Measurements from ENCODE around the gene DPYD.

DPYD gene

DNA sequence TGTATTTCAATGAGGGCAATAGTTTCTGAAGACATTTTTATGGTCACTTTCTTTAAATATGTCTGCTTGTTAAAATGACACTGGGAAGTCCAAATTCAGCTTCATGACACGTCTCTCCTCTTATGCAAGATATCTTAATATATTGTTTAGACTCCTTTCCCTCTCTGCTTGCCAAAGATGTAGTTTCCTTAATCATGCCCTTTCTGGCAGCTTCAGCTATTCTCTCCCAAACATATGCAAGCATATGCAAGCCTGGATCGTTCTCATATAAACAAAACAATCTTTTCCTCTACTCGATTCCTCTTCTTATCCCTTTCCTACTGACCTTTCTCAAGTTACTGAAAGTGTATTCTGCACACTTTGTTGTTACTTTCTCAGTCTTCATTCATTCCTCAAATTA lies 827.1 kb downstream of the DPYD start:
- no peak overlapping the region for H3K4me3 ChIP-seq (ENCODE audit: low read depth, low read length)
- TF ChIP-seq, protein P1, sequence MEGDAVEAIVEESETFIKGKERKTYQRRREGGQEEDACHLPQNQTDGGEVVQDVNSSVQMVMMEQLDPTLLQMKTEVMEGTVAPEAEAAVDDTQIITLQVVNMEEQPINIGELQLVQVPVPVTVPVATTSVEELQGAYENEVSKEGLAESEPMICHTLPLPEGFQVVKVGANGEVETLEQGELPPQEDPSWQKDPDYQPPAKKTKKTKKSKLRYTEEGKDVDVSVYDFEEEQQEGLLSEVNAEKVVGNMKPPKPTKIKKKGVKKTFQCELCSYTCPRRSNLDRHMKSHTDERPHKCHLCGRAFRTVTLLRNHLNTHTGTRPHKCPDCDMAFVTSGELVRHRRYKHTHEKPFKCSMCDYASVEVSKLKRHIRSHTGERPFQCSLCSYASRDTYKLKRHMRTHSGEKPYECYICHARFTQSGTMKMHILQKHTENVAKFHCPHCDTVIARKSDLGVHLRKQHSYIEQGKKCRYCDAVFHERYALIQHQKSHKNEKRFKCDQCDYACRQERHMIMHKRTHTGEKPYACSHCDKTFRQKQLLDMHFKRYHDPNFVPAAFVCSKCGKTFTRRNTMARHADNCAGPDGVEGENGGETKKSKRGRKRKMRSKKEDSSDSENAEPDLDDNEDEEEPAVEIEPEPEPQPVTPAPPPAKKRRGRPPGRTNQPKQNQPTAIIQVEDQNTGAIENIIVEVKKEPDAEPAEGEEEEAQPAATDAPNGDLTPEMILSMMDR (IDR thresholded peaks at IDR 0.05; ENCODE audit: borderline replicate concordance, insufficient read depth, low read depth, low read length) = no peak

DNA sequence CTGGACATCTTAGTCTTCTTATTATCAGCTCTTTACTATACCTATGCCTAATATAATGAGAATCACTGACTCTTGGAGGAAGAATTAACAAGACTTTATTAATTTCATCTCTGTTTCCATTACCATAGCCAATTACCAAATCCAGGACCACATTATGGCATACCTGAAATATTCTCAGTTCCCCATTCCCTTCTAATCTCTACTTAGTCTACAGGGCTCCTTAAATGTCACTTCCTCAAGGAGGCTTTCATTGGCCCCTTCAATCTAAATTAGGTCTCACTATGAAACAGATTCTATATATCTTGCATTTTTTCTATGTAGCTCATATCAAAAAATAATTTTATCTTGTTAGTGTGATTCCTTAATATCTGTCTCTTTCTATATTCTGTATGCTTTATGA lies 828.0 kb downstream of the DPYD start:
- no peak overlapping the region for H3K4me3 ChIP-seq (ENCODE audit: low read depth, low read length)
- TF ChIP-seq, protein P1 (IDR thresholded peaks at IDR 0.05; ENCODE audit: borderline replicate concordance, insufficient read depth, low read depth, low read length) = no peak

DNA sequence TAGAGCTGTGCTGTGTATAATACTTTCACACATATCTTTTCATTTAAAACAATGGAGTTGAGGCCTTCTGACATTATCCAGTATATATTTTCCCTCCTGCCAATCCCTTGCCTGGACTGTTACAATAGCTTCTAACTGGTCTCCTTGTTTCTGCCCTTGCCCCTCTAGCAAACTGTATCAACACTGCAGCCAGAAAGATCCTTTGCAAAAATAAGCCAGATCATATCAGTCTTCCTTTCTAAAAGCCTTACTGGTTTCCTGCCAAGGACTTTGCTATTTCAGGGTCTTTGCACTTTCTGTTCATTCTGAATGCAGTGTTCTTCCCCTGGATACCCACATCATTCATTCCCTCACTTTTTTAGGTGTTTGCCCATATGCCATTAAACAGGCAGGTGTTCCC lies 829.2 kb downstream of the DPYD start:
- TF ChIP-seq, protein P1 (IDR thresholded peaks at IDR 0.05; ENCODE audit: borderline replicate concordance, insufficient read depth, low read depth, low read length) = no peak

DNA sequence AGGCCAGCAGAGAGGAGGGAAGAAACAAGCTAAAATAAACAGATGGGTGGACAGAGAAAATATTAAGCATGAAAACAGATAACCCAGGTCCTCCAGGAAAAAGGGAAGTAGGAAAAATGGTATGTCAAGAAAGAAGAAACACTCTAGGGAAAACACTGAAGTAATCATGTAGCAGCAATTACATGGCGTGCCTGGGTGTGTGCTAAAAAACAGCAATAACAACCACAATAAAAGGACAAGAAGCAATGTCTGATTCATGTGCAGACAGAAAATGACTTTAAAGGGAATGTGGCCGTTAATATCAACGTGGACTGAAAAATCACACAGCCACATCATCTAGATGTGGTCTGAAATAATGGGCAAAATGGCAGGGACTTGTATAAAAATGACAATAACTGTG lies 829.6 kb downstream of the DPYD start:
- no peak overlapping the region for H3K4me3 ChIP-seq (ENCODE audit: low read depth, low read length)
- TF ChIP-seq, protein P1 (IDR thresholded peaks at IDR 0.05; ENCODE audit: borderline replicate concordance, insufficient read depth, low read depth, low read length) = no peak

More for the DNA sequence above, 829.2 kb downstream of the DPYD start:
- H3K4me3 ChIP-seq (ENCODE audit: low read depth, low read length) = no peak overlapping the region

DNA sequence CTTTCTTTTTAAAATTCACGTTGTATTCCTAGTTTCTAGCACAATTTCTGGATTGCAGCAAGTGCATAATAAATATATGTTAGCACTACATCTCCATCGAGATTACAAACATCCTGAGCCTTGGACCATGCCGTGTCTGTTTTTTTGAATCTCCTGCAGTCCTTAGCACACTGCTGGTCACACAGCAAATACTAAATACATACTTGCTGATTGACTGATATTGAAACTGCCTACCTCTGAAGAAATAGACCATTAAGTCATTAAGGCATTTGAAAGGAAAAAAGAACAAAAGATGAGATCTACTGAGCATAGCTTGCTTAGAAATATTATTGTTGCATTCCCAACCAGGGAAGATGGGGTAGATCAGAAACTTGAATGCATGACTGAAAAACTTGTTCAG lies 830.1 kb downstream of the DPYD start:
- TF ChIP-seq, protein P1 (IDR thresholded peaks at IDR 0.05; ENCODE audit: borderline replicate concordance, insufficient read depth, low read depth, low read length) = no peak
- no peak overlapping the region for H3K4me3 ChIP-seq (ENCODE audit: low read depth, low read length)

DNA sequence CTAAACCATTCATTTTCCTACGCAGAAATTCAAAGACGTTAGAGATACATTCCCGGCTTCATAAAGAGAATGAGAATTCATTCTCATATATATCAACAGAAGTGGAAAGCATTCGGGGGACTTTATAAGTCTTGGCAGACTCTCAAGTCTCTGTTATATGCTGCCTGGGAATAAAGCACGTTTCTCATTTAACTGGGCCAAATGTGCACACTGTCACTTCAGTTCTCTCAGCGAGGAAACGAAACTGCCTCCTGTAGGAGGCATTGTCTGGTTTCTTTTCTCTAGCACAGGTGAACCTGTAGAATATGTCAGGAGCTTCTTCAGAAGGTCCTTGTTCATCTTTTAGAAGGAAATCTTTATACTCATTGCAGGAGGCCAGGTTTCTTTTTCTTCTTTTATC lies 831.7 kb downstream of the DPYD start:
- H3K4me3 ChIP-seq (ENCODE audit: low read depth, low read length) = no peak overlapping the region
- TF ChIP-seq, protein P1 (IDR thresholded peaks at IDR 0.05; ENCODE audit: borderline replicate concordance, insufficient read depth, low read depth, low read length) = no peak

DNA sequence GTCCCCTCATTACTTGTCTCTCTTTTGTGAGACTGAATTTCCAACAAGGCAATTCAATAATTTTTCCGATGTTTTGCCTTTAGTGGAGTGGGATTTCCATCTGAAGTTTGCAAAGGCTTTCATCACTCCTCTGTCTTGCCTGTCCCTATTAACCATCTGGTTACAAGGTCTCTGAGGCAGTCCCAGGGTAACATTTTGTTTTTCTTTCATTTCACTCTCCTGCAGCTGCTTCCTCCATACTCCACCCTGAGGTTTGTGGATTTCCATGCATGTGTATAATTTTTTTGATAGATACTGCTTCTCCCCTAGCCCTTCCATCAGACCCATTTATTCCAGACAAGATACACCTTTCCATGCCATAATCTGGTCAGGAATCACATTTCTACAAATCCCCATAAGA lies 832.4 kb downstream of the DPYD start:
- TF ChIP-seq, protein P1 (IDR thresholded peaks at IDR 0.05; ENCODE audit: borderline replicate concordance, insufficient read depth, low read depth, low read length) = no peak
- no peak overlapping the region for H3K4me3 ChIP-seq (ENCODE audit: low read depth, low read length)
